GM12875 (cell line): ENCODE measurements around the gene DCAF12.
A peak's percentile ranks its signal among the peaks of the same experiment; 100 is the strongest.

ENCODE experiments used
- H3K4me3 ChIP-seq: one replicate; pipeline ENCODE4 v1.5.1; 2011; ENCODE audit warnings: low read depth, low read length, control low read depth
- TF ChIP-seq, protein P1 (sequence below): IDR thresholded peaks from 2 replicates; pipeline ENCODE4 v1.5.1; 2011; ENCODE audit warnings: low read depth, mild to moderate bottlenecking, control low read depth, inconsistent platforms, low read length, moderate library complexity, borderline replicate concordance; ENCODE audit not compliant: insufficient read depth

The DCAF12 gene

GRCh38 chr9:34070606-34071324 is 55.7 kb downstream of the DCAF12 start:
- TF ChIP-seq, protein P1, sequence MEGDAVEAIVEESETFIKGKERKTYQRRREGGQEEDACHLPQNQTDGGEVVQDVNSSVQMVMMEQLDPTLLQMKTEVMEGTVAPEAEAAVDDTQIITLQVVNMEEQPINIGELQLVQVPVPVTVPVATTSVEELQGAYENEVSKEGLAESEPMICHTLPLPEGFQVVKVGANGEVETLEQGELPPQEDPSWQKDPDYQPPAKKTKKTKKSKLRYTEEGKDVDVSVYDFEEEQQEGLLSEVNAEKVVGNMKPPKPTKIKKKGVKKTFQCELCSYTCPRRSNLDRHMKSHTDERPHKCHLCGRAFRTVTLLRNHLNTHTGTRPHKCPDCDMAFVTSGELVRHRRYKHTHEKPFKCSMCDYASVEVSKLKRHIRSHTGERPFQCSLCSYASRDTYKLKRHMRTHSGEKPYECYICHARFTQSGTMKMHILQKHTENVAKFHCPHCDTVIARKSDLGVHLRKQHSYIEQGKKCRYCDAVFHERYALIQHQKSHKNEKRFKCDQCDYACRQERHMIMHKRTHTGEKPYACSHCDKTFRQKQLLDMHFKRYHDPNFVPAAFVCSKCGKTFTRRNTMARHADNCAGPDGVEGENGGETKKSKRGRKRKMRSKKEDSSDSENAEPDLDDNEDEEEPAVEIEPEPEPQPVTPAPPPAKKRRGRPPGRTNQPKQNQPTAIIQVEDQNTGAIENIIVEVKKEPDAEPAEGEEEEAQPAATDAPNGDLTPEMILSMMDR: no peak
- H3K4me3 ChIP-seq: no peak overlapping the region

GRCh38 chr9:34069831-34070230 is 56.7 kb downstream of the DCAF12 start:
- H3K4me3 ChIP-seq: no peak overlapping the region
- TF ChIP-seq, protein P1: no peak

- TF ChIP-seq, protein P1: no peak
- H3K4me3 ChIP-seq: no peak overlapping the region
Measured at GRCh38 chr9:34065541-34065940, 61.0 kb downstream of the DCAF12 start.

- H3K4me3 ChIP-seq: no peak overlapping the region
- TF ChIP-seq, protein P1: no peak
Measured at GRCh38 chr9:34059954-34060353, 66.5 kb downstream of the DCAF12 start.

- H3K4me3 ChIP-seq: no peak overlapping the region
- TF ChIP-seq, protein P1: no peak
Measured at GRCh38 chr9:34059281-34059680, 67.2 kb downstream of the DCAF12 start.

DNA sequence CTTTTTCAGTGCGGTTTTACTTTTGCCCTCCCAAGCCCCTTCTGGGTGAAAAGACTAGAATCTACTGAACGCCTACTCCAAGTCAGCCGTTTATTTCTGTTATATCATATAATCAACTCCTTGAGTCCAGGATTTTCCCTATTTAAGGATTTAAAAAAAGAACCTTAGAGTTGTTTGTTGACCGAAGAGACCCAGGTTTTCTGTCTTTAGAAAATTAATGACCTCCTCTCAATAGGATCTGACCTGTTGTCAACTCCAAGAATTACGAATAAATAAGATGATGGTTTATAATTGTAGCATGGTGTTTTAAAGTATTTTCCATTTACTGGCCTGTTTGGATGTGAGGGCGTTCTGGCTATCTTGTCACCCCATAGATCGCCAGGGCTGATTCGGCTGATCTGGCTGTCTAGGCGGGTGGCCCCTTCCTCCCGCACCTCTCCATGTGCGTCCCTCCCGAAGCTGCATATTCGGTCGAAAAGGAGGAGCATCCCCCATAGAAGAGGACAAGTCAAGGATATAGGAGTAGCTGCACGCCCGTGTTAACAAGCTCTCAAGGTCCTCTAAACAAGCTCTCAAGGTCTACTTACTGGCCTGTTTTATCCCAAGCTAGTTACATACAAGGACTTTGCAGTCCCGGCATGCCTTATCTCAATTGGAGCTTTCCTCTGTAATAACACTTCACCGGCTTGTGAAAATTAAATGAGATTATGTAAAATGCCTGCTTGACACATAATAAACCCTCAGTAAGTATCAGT is 76.7 kb downstream of the DCAF12 start:
- peak overlapping the region; percentile 99 for H3K4me3 ChIP-seq
- TF ChIP-seq, protein P1: no peak
